Colonic mucosa (tissue), 4 donors: ENCODE data around the gene HAT1. TPM values are rescaled to one million over a fixed set of nuclear protein-coding genes. Genes with fewer than 3 reads are reported as not detected.
"Not testable (repeated sequence)": the region's sequence is repeated elsewhere in the genome, so short reads cannot be mapped to it uniquely, and the experiment has no call there.

Experiments used
- DNase-seq: peaks from one replicate; pipeline ENCODE4 v3.0.0-alpha.2; 2020
- H3K27ac ChIP-seq: fragments of 200-600 bp; one replicate; pipeline ENCODE4 v1.8.0; 2021
- H3K27me3 ChIP-seq: fragments of 200-600 bp; one replicate; pipeline ENCODE4 v1.8.0; 2021
- H3K36me3 ChIP-seq: fragments of 200-600 bp; one replicate; pipeline ENCODE4 v1.8.0; 2021
- H3K4me1 ChIP-seq: fragments of 200-600 bp; one replicate; pipeline ENCODE4 v1.8.0; 2021; ENCODE audit warnings: mild to moderate bottlenecking
- H3K4me3 ChIP-seq: fragments of 200-600 bp; one replicate; pipeline ENCODE4 v1.8.0; 2021
- H3K9ac ChIP-seq, 2 donors: one replicate each; pipeline ENCODE4 v1.7.0; 2013; ENCODE audit warnings: control low read depth in 2 of 2, low read depth in 2 of 2, low read length in 2 of 2
- H3K9me3 ChIP-seq: fragments of 200-600 bp; one replicate; pipeline ENCODE4 v1.8.0; 2021
- intact Hi-C: fragments of 100-400 bp; cut with DNase I; formaldehyde crosslinking; loops from one replicate; pipeline ENCODE4 v1.14.1; 2022
- total RNA-seq, 2 donors: library from RNA; stranded (reverse); fragmentation: NEBNext Ultra II Directional in 1 of 2; extraction: Animal tissue kit (Norgen Biotek cat#: 25700) in 1 of 2; gene quantifications; one replicate each; pipeline ENCODE4 v1.2.1, GENCODE V29; 2021
- TF ChIP-seq, protein P1 (sequence below): fragments of 200-600 bp; IDR thresholded peaks from one replicate; pipeline ENCODE4 v1.8.0; 2022; ENCODE audit warnings: antibody characterized with exemption, mild to moderate bottlenecking
- donor health status: healthy.
- donor health status: DM: no; HTN: no; CAD: no.
- donor health status: DM: no; HTN: no; CAD: no.

Gene HAT1
- total RNA-seq, 2 donors from 2014 or later: 31.8 to 50.7 TPM

DNA sequence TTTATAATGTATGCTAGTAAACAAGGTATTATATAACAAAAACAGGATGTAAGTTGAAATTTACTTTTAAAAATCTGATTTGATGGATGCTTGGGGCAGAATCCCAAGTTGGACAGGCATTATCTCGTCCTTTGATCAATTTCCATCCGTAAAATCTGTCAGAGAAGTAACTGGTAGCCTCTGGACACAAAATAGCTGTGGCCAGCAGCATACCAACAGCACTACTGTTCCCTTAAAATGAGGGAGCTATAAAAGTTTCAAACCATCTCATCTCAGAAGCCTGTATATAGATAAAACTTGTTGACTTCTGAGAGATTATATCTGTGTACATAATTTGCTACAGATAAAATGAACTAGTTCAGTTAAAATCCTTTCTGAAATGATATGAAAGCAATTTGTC, 62.8 kb downstream of the HAT1 start:
- Histone ChIP-seq H3K9ac (no peak overlapping the region), H3K9me3 (no peaks in the 10 kb centered on the region), H3K27me3 (no peaks in the 10 kb centered on the region), H3K27ac (no peak overlapping the region), H3K36me3 (no peaks in the 10 kb centered on the region), H3K4me3 (no peak overlapping the region), H3K4me1 (no peaks in the 10 kb centered on the region)
- TF ChIP-seq, protein P1, sequence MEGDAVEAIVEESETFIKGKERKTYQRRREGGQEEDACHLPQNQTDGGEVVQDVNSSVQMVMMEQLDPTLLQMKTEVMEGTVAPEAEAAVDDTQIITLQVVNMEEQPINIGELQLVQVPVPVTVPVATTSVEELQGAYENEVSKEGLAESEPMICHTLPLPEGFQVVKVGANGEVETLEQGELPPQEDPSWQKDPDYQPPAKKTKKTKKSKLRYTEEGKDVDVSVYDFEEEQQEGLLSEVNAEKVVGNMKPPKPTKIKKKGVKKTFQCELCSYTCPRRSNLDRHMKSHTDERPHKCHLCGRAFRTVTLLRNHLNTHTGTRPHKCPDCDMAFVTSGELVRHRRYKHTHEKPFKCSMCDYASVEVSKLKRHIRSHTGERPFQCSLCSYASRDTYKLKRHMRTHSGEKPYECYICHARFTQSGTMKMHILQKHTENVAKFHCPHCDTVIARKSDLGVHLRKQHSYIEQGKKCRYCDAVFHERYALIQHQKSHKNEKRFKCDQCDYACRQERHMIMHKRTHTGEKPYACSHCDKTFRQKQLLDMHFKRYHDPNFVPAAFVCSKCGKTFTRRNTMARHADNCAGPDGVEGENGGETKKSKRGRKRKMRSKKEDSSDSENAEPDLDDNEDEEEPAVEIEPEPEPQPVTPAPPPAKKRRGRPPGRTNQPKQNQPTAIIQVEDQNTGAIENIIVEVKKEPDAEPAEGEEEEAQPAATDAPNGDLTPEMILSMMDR: no peak
- intact Hi-C loops: no loop called here
- no peak for DNase-seq

DNA sequence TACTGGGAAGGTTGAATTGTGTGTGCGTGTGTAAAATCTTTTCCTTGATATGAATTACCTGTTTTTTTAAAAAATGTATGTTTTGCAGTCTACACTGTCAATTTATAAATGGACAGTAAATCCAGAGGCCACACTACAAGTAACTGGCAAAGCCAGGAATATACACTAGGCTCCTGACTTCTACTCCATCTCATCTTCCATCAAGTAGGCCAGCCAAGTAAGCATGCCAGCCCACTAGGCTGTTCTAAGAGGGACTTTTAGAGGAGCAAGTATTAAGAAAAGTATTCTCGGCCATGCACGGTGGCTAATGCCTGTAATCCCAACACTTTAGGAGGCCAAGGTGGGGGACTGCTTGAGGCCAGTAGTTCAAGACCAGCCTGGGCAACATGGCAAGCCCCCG, 64.5 kb downstream of the HAT1 start:
- TF ChIP-seq, protein P1: no peak

DNA sequence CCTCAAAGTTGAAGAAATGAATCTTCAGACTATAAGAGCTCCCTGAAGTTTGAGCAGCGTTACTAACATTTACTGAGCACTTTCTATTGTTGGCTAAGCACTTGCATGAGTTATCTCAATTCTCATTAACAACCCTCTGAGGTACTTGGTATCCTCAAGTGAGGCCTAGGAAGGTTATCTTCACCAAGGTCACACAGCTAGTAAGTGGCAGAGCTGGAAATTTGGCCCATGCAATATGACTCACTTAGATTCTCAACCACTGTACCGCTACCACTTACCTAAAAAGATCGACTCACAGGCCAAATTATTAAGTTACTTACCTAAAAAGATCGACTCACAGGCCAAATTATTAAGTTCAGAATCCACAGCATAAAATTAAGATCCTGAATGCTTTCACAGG, 68.8 kb downstream of the HAT1 start:
- H3K27ac ChIP-seq: no peak overlapping the region
- DNase-seq: no peak

More for the DNA sequence above, 64.5 kb downstream of the HAT1 start:
- Histone ChIP-seq H3K27me3 (no peaks in the 10 kb centered on the region), H3K36me3 (no peaks in the 10 kb centered on the region), H3K9me3 (no peaks in the 10 kb centered on the region), H3K9ac (no peak overlapping the region), H3K27ac (no peak overlapping the region), H3K4me3 (no peak overlapping the region), H3K4me1 (no peaks in the 10 kb centered on the region)
- intact Hi-C loops: no loop called here
- no peak for DNase-seq

DNA sequence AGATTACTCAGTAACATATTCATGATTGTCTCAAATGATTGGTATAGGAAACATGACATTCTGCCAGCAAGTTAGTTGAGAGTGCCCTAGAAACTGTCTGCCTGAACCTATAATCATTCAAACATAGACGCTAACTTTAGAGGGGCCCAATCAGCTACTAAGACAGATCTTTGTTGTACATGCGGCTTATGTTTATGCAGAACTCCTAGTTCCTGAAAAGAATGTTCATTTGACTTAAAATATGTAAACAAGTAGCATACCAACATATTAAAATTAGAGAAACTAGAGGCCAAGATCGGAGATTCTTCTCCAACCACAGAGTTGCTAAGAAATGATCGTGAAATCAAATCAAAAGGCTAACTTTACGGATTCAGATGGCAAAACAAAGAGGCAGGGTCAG, 73.3 kb downstream of the HAT1 start:
- Histone ChIP-seq H3K36me3 (no peaks in the 10 kb centered on the region), H3K4me1 (peaks cover 3% of the 10 kb centered on the region), H3K9ac (no peak overlapping the region), H3K27ac (no peak overlapping the region), H3K9me3 (no peaks in the 10 kb centered on the region), H3K4me3 (no peak overlapping the region), H3K27me3 (no peaks in the 10 kb centered on the region)
- intact Hi-C loops: no loop called here
- no peak for DNase-seq
- TF ChIP-seq, protein P1: no peak

More for the DNA sequence above, 68.8 kb downstream of the HAT1 start:
- TF ChIP-seq, protein P1: no peak
- no peak overlapping the region for H3K4me3 ChIP-seq
- intact Hi-C loops: no loop called here
- H3K36me3 ChIP-seq: no peaks in the 10 kb centered on the region
- no peaks in the 10 kb centered on the region for H3K9me3 ChIP-seq
- H3K4me1 ChIP-seq: no peaks in the 10 kb centered on the region
- no peaks in the 10 kb centered on the region for H3K27me3 ChIP-seq
- no peak overlapping the region for H3K9ac ChIP-seq

DNA sequence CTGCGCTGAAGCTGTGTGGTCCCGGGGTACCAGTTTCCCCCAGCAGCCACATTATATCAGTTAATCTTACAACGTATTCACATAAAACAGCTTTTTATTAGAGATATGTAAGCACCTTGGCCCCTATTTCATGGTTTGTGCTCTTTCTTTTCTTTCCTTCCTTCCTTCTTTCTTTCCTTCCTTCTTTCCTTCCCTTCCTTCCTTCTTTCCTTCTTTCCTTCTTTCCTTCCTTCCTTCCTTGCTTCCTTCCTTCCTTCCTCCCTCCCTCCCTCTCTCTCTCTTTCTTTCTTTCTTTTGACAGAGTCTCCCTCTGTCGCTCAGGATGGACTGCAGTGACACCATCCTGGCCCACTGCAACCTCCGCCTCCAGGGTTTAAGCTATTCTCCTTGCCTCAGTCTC, 73.8 kb downstream of the HAT1 start:
- no peak overlapping the region for H3K4me3 ChIP-seq
- no peaks in the 10 kb centered on the region for H3K36me3 ChIP-seq
- H3K9ac ChIP-seq: no peak overlapping the region
- TF ChIP-seq, protein P1: no peak
- H3K9me3 ChIP-seq: no peaks in the 10 kb centered on the region
- no peaks in the 10 kb centered on the region for H3K27me3 ChIP-seq
- intact Hi-C loops: no loop called here
- no peak overlapping the region for H3K27ac ChIP-seq
- H3K4me1 ChIP-seq: peaks cover 3% of the 10 kb centered on the region
- no peak for DNase-seq

DNA sequence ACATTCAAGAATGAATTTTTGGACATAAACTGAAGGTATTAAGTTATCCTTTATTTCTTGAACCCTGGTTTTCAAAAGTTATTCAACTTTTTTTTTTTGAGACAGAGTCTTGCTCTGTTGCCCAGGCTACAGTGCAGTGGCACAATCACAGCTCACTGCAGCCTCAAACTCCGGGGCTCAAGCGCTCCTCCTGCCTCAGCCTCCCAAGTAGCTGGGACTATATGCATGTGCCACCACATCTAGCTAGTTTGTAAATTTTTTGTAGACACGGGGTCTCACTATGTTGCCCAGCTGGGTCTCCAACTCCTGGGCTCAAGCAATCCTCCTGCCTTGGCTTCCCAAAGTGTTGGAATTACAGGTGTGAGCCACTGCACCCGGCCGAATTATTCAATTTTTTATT, 74.8 kb downstream of the HAT1 start:
- H3K4me3 ChIP-seq, H3K27ac ChIP-seq, H3K9me3 ChIP-seq, DNase-seq, H3K4me1 ChIP-seq, H3K27me3 ChIP-seq, H3K9ac ChIP-seq, H3K36me3 ChIP-seq, intact Hi-C loops: not testable (repeated sequence)
